KMS-11 (cell line): Measurements from ENCODE around the gene C19orf47.

Experiments
- H2AFZ ChIP-seq: fragments of 200-600 bp; sonication (generic); 2 replicates; pipeline ENCODE4 v1.6.1; 2016; ENCODE audit warnings: antibody characterized with exemption, mixed run types, low read depth
- H3K27ac ChIP-seq: fragments of 200-600 bp; sonication (generic); 2 replicates; pipeline ENCODE4 v1.6.1; 2016; ENCODE audit warnings: mild to moderate bottlenecking, mixed run types
- H3K27me3 ChIP-seq: fragments of 200-600 bp; sonication (generic); 2 replicates; pipeline ENCODE4 v1.6.1; 2017; ENCODE audit warnings: mild to moderate bottlenecking, low read depth, mixed run types, moderate library complexity; ENCODE audit not compliant: insufficient read depth
- H3K36me3 ChIP-seq: fragments of 200-600 bp; sonication (generic); 2 replicates; pipeline ENCODE4 v1.6.1; 2017; ENCODE audit warnings: mild to moderate bottlenecking, mixed run types; ENCODE audit not compliant: insufficient read depth
- H3K4me1 ChIP-seq: fragments of 200-600 bp; sonication (generic); 2 replicates; pipeline ENCODE4 v1.6.1; 2016; ENCODE audit warnings: mild to moderate bottlenecking, low read depth, mixed run types; ENCODE audit not compliant: poor library complexity, severe bottlenecking
- H3K4me2 ChIP-seq: fragments of 200-600 bp; sonication (generic); 2 replicates; pipeline ENCODE4 v1.7.0; 2016; ENCODE audit warnings: mild to moderate bottlenecking, mixed run types
- H3K4me3 ChIP-seq: fragments of 200-600 bp; sonication (generic); IDR thresholded peaks from 2 replicates; pipeline ENCODE4 v1.6.1; 2017; ENCODE audit warnings: low read depth, low read length, mixed read lengths; ENCODE audit not compliant: insufficient read depth
- H3K79me2 ChIP-seq: fragments of 200-600 bp; sonication (generic); 2 replicates; pipeline ENCODE4 v1.6.1; 2016; ENCODE audit warnings: low read depth, mixed run types; ENCODE audit not compliant: insufficient read depth
- H3K9ac ChIP-seq: fragments of 200-600 bp; sonication (generic); 2 replicates; pipeline ENCODE4 v1.6.1; 2016; ENCODE audit warnings: mild to moderate bottlenecking, mixed run types
- H4K20me1 ChIP-seq: fragments of 200-600 bp; sonication (generic); 2 replicates; pipeline ENCODE4 v1.6.1; 2016; ENCODE audit warnings: mild to moderate bottlenecking, mixed run types; ENCODE audit not compliant: insufficient read depth
- TF ChIP-seq, protein P1 (sequence below): fragments of 200-600 bp; sonication (generic); conservative IDR thresholded peaks from 2 replicates; pipeline ENCODE4 v1.6.1; 2017; ENCODE audit warnings: low read depth, mild to moderate bottlenecking, antibody characterized with exemption, low read length, moderate library complexity, mixed read lengths

C19orf47 gene

GRCh38 chr19:40280608-40281221 is 67.5 kb downstream of the C19orf47 start:
- Histone ChIP-seq H2AFZ (no peak overlapping the region), H3K4me3 (no peak overlapping the region), H3K9ac (no peak overlapping the region), H3K36me3 (no peaks in the 10 kb centered on the region), H4K20me1 (peaks cover 8% of the 10 kb centered on the region; the same call in 1 of the 2 replicates), H3K4me2 (no peak overlapping the region), H3K79me2 (peaks cover 90% of the 10 kb centered on the region), H3K27me3 (no peaks in the 10 kb centered on the region), H3K4me1 (peaks cover 18% of the 10 kb centered on the region), H3K27ac (no peak overlapping the region)
- TF ChIP-seq, protein P1, sequence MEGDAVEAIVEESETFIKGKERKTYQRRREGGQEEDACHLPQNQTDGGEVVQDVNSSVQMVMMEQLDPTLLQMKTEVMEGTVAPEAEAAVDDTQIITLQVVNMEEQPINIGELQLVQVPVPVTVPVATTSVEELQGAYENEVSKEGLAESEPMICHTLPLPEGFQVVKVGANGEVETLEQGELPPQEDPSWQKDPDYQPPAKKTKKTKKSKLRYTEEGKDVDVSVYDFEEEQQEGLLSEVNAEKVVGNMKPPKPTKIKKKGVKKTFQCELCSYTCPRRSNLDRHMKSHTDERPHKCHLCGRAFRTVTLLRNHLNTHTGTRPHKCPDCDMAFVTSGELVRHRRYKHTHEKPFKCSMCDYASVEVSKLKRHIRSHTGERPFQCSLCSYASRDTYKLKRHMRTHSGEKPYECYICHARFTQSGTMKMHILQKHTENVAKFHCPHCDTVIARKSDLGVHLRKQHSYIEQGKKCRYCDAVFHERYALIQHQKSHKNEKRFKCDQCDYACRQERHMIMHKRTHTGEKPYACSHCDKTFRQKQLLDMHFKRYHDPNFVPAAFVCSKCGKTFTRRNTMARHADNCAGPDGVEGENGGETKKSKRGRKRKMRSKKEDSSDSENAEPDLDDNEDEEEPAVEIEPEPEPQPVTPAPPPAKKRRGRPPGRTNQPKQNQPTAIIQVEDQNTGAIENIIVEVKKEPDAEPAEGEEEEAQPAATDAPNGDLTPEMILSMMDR: no peak

DNA sequence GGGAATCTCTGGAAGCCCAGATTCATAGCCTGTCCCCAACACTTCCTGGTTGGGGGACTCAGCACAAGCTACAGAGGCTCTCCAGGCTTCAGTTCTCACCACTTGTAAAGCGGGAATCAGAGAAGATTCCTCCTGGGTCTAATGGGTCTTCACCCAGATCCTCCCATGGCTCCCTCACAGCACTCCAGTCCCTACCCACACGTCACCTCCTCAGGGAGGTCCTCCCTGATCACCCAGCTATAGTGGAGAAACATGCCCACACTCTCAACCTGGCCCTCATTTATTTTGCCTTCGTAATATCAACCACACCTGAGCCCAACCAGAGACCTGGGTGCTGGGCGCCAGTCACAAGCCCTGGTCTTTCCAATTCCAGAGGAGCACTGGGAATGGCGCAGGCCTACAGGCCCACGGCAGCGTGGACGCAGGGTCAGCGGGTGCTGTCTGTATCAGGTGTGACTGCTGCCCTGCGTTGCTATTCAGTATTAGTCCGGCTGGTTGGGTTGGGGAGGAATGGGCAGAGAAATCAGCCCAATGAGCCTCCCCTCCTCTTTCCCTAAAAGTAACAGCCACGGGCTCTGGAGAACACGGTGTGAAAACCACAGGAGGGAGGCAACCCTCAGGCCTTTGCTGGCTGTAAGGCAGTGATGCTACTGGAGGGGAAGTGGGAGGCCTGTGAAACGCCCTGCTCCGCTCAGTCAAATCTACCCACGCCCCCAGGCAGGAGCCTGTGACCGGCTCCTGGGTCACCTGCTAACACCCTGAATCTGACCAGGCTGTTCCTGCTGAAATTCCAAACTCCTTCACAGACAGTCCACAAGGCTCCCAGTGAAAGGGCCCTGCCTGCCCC is 68.2 kb downstream of the C19orf47 start:
- no peak overlapping the region for H3K4me2 ChIP-seq
- H2AFZ ChIP-seq: no peak overlapping the region
- TF ChIP-seq, protein P1: no peak
- no peak overlapping the region for H3K4me3 ChIP-seq
- H4K20me1 ChIP-seq: peaks cover 8% of the 10 kb centered on the region; the same call in 1 of the 2 replicates
- no peaks in the 10 kb centered on the region for H3K27me3 ChIP-seq
- H3K27ac ChIP-seq: no peak overlapping the region
- peaks cover 90% of the 10 kb centered on the region for H3K79me2 ChIP-seq
- no peak overlapping the region for H3K9ac ChIP-seq
- H3K4me1 ChIP-seq: peaks cover 17% of the 10 kb centered on the region
- no peaks in the 10 kb centered on the region for H3K36me3 ChIP-seq

DNA sequence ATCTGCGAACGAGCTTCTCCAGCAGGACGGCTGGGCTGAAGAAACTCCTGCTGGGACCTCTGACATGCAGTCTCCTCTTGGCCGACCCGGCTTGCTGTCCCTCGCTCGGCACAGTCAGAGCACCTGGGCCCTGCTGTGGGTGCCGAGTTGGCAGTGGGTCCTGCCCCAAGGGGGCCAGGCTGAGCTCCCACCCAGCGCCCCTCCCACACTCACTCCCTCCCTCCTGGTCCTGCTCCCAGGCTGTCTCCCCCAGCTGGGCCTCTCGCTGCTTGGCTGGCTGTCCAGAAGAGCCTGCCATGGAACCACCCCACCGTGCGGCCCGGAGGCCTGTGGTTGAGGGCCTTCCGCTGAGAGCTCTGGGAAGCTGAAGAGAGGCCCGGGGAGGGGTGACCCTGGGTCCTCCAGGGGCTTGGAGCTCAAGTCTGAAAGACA is 69.1 kb downstream of the C19orf47 start:
- no peak overlapping the region for H3K4me2 ChIP-seq
- H2AFZ ChIP-seq: no peak overlapping the region
- no peaks in the 10 kb centered on the region for H3K27me3 ChIP-seq
- no peak overlapping the region for H3K27ac ChIP-seq
- peaks cover 16% of the 10 kb centered on the region for H3K4me1 ChIP-seq
- no peak overlapping the region for H3K9ac ChIP-seq
- no peak overlapping the region for H3K4me3 ChIP-seq
- H4K20me1 ChIP-seq: peaks cover 8% of the 10 kb centered on the region; the same call in 1 of the 2 replicates
- peaks cover 91% of the 10 kb centered on the region for H3K79me2 ChIP-seq
- no peaks in the 10 kb centered on the region for H3K36me3 ChIP-seq
- TF ChIP-seq, protein P1: no peak

DNA sequence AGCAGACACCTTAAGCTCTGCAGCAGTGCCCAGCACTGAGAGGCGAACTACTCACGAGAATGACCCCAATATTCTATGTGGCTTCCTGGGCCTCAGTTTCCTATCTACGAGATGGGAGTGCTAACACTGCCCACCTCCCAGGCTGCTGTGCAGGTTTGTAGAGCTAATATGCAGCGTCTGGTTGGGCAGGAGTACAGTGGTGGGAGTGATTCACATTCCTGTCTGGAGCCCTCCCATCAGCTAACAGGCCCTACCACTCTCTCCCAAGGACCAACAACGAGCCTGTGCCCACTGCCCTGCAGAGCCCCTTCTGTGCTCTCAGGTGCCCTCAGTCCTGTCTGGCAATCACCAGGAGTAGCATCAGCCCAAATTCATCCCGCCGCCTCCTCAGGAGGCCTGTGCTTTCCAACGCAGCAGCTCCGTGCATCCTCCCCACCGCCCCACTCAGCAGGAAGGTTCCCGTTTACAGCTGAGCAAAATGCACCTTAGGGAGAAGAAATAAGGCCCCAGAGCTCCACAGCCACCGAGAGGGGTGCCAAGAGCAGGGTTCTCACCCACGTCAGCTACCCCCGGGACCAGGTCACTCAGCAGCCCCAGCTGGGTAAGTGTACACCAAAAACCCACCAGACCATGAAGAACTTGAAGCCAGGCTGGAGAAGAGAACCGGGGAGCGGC is 69.7 kb downstream of the C19orf47 start:
- Histone ChIP-seq H3K36me3 (no peaks in the 10 kb centered on the region), H2AFZ (no peak overlapping the region), H3K4me2 (no peak overlapping the region), H4K20me1 (peaks cover 8% of the 10 kb centered on the region; the same call in 1 of the 2 replicates), H3K9ac (no peak overlapping the region), H3K4me1 (peaks cover 10% of the 10 kb centered on the region), H3K4me3 (no peak overlapping the region), H3K27ac (no peak overlapping the region), H3K27me3 (no peaks in the 10 kb centered on the region), H3K79me2 (peaks cover 91% of the 10 kb centered on the region)
- TF ChIP-seq, protein P1: no peak
